ENCODE results near the gene KRT23.

- TF ChIP-seq GATA2 (IDR thresholded peaks at IDR 0.05; ENCODE audit: low read depth, low read length), result no peak
- TF ChIP-seq GATA3 (IDR thresholded peaks at IDR 0.05; ENCODE audit: low read depth, low read length), result no peak
Observed at GRCh38 chr17:40901981-40902474, 35.4 kb downstream of the KRT23 start.

All from SH-SY5Y (cell line).